Measurements from ENCODE around the gene PPT1. TPM values are rescaled to one million over a fixed set of nuclear protein-coding genes. Genes with fewer than 3 reads are reported as not detected.

PPT1 gene
- total RNA-seq, 4 donors from 2014 or later, result 53.0 to 90.6 (median 65.7) TPM

DNA sequence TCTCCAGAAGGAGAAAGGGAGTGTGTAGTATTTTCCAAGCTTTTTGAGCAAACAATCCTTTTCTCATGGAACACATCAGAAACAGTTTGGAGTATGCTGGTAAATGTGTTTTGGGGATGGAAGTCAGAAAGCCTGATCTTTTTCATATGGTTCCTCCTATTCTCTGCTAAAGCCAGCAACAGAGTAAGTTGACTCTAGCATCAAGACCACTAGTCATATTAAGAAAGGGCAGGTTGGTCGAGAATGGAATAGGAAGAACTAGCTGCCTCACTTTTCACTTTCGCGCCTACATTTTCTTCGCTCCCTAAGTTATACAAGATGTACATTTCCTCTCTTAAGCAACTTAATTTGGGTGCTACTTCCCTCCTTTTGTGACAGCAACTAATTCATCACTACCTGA, 24.0 kb downstream of the PPT1 start:
- no peaks in the 10 kb centered on the region for H3K27me3 ChIP-seq
- no peak overlapping the region for H3K4me3 ChIP-seq
- peaks cover 0 to 25% (median 13%) of the 10 kb centered on the region in 3 donors for H3K4me1 ChIP-seq
- H3K9me3 ChIP-seq, result no peaks in the 10 kb centered on the region
- ATAC-seq, result no peak
- TF ChIP-seq POLR2AphosphoS5 (IDR thresholded peaks at IDR 0.05), result no peak
- TF ChIP-seq, protein P1, sequence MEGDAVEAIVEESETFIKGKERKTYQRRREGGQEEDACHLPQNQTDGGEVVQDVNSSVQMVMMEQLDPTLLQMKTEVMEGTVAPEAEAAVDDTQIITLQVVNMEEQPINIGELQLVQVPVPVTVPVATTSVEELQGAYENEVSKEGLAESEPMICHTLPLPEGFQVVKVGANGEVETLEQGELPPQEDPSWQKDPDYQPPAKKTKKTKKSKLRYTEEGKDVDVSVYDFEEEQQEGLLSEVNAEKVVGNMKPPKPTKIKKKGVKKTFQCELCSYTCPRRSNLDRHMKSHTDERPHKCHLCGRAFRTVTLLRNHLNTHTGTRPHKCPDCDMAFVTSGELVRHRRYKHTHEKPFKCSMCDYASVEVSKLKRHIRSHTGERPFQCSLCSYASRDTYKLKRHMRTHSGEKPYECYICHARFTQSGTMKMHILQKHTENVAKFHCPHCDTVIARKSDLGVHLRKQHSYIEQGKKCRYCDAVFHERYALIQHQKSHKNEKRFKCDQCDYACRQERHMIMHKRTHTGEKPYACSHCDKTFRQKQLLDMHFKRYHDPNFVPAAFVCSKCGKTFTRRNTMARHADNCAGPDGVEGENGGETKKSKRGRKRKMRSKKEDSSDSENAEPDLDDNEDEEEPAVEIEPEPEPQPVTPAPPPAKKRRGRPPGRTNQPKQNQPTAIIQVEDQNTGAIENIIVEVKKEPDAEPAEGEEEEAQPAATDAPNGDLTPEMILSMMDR (IDR thresholded peaks at IDR 0.05), result no peak
- no peak for TF ChIP-seq EP300 (IDR thresholded peaks at IDR 0.05)
- TF ChIP-seq POLR2A (IDR thresholded peaks at IDR 0.05), result no peak
- peak overlapping the region in 1 of 4 donors; percentile 24 for H3K27ac ChIP-seq
- H3K36me3 ChIP-seq, result peaks cover 12 to 91% of the 10 kb centered on the region in 2 donors
- 81 to 92% methylated on average over 4 of the region's 4 CpGs for WGBS, 2 donors (ENCODE audit: low coverage in 1 of 2)

DNA sequence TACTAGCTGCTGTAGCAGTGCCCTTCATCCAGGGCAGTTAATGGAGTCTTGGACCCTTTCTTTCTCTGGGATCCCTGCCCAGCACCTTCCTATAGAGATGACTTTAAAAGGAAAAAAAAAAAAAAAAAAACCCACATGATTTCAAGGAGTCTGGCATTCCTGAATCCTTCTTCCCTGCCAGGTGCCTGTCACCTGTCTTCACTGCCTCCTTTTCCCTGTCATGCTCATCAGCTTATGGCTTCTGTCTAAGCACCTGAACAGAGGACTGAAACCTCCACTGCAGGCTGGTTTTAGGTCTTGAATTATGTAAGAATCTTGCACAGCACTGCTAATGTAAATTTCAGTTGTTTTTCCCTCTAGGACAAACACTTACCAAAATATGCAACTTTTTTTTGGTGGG, 24.9 kb downstream of the PPT1 start:
- peaks cover 0 to 18% (median 7%) of the 10 kb centered on the region in 3 donors for H3K4me1 ChIP-seq
- H3K27me3 ChIP-seq, result no peaks in the 10 kb centered on the region
- peaks cover 12 to 91% of the 10 kb centered on the region in 2 donors for H3K36me3 ChIP-seq

DNA sequence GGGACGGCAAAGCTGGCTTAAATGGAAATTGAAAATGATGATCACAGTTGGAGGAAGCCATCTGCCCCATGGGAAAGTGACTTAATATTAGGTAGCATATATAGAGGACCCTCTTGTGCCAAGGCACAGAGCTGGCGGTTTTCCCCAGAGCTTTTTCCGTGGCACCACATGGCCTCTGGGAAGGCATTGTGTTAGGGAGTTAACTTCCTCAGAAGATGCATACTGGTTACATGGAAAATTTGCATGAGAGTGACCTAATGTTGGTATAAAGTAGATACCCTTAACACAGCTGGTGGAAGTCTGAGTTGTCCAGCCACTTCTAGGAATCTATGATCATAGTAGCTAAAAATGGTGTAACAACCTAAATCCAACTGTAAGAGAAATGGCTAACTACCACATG, 29.2 kb downstream of the PPT1 start:
- Histone ChIP-seq H3K27ac (no peak overlapping the region), H3K4me1 (peaks cover 0 to 12% (median 0%) of the 10 kb centered on the region in 3 donors), H3K36me3 (peaks cover 30 to 100% of the 10 kb centered on the region in 2 donors), H3K9me3 (no peaks in the 10 kb centered on the region), H3K4me3 (no peak overlapping the region), H3K27me3 (no peaks in the 10 kb centered on the region)
- ATAC-seq, result no peak
- WGBS, 2 donors (ENCODE audit: low coverage in 1 of 2), result 81 to 92% methylated on average over 2 to 3 of the region's 3 CpGs
- TF ChIP-seq, protein P1 (IDR thresholded peaks at IDR 0.05), result no peak
- TF ChIP-seq POLR2AphosphoS5 (IDR thresholded peaks at IDR 0.05) (no peak), POLR2A (IDR thresholded peaks at IDR 0.05) (no peak)

More for the DNA sequence above, 24.9 kb downstream of the PPT1 start:
- no peak overlapping the region for H3K4me3 ChIP-seq
- TF ChIP-seq POLR2A (IDR thresholded peaks at IDR 0.05) (no peak), EP300 (IDR thresholded peaks at IDR 0.05) (no peak), POLR2AphosphoS5 (IDR thresholded peaks at IDR 0.05) (no peak)
- TF ChIP-seq, protein P1 (IDR thresholded peaks at IDR 0.05), result no peak
- peak overlapping the region in 1 of 4 donors; percentile 24 for H3K27ac ChIP-seq
- no peaks in the 10 kb centered on the region for H3K9me3 ChIP-seq
- ATAC-seq, result no peak

DNA sequence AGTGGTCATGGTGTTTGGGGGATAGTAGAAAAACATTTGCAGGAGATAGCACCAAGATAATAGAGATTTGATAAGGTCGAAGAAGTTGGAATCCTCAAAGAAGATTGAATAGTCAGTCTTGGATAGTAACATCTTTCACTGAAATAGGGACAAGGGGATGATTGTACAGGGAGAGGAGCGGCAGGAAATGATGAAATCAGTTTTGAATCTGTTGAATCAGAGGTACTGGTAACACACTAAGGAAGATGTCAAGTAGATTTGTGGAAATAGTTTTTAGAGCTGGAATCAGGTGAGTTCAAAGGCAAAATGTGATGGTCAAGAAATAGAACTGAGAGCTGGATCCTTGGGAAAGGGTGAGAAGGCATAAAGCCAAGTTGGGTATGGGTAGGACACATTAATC, 30.0 kb downstream of the PPT1 start:
- Histone ChIP-seq H3K27ac (peak overlapping the region in 1 of 4 donors; percentile 27), H3K27me3 (no peaks in the 10 kb centered on the region), H3K4me3 (no peak overlapping the region), H3K4me1 (peaks cover 0 to 12% (median 0%) of the 10 kb centered on the region in 3 donors), H3K9me3 (no peaks in the 10 kb centered on the region), H3K36me3 (peaks cover 30 to 100% of the 10 kb centered on the region in 2 donors)
- 69 to 82% methylated on average over 2 of the region's 2 CpGs for WGBS, 2 donors (ENCODE audit: low coverage in 1 of 2)
- ATAC-seq, result no peak
- TF ChIP-seq, protein P1 (IDR thresholded peaks at IDR 0.05), result no peak
- TF ChIP-seq POLR2AphosphoS5 (IDR thresholded peaks at IDR 0.05) (no peak), POLR2A (IDR thresholded peaks at IDR 0.05) (no peak), EP300 (IDR thresholded peaks at IDR 0.05) (no peak)

DNA sequence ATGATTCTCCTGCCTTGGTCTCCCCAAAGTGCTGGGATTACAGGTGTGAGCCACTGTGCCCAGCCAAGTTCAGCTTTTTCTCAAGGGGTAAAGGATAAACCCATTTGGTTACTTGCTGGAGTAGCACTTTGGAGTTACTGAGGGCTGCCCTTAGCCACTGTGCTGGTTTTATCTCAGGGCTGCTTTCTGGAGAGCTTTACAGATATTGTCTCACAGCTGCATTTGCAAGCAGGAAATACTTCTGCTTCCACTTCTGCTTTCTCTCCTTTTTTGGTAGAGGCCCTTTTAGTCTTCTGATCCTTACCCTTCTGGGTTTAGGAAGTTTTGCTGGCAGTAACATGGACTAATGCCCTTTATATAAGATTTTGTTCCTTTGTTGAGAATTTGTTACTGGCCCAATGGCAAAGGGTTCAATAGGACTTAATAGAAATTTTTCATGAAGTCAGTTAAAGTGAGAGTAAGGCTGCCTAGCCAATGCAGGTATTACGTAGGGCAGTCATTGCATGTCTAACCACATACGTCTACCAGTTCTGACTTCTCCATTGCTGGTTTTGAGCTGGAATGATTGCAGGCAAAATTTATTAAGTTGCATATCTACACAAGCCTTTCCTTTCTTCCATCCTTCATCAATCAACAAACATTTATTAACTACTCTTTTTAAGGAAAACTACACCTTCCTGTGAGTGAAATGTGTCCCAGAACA, 32.1 kb downstream of the PPT1 start:
- no peaks in the 10 kb centered on the region for H3K27me3 ChIP-seq
- H3K4me3 ChIP-seq, result no peak overlapping the region
- H3K36me3 ChIP-seq, result peaks cover 17 to 100% of the 10 kb centered on the region in 2 donors
- TF ChIP-seq EP300 (IDR thresholded peaks at IDR 0.05), result no peak
- TF ChIP-seq, protein P1 (IDR thresholded peaks at IDR 0.05), result no peak
- TF ChIP-seq POLR2A (IDR thresholded peaks at IDR 0.05), result no peak
- TF ChIP-seq POLR2AphosphoS5 (IDR thresholded peaks at IDR 0.05), result no peak
- peak overlapping the region in 3 of 4 donors; percentile 12 to 41 (median 29) for H3K27ac ChIP-seq
- 77% methylated on average over 2 of the region's 2 CpGs; no CpG with 5 or more reads in 1 of the 2 donors for WGBS, 2 donors (ENCODE audit: low coverage in 1 of 2)
- ATAC-seq, result no peak
- H3K9me3 ChIP-seq, result no peaks in the 10 kb centered on the region
- peaks cover 7 to 28% (median 8%) of the 10 kb centered on the region in 3 donors for H3K4me1 ChIP-seq

Data from gastroesophageal sphincter (tissue), 4 donors.